Measurements from ENCODE around the gene PTPRT. TPM values are rescaled to one million over a fixed set of nuclear protein-coding genes. Genes with fewer than 3 reads are reported as not detected.

PTPRT gene
- total RNA-seq, 1 donor: not detected

DNA sequence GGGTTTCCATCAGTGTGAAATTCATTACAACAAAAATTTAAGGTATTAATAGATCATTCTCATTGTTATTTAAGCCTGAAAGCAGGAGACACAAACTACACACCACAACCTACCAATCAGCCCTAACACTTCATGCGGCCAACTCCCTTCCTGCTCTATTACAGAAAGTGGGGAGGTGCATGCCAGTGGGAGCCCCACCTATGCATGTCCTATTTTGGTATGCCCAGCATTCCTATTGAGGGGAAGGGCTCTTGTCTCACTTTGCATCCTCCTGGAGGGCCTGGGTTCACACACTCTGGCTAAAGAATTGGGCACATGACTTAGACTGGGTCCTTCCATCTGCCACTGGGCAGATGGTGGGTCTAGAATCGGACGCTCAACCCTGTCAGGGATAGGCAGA lies 450.0 kb downstream of the PTPRT start:
- no peak overlapping the region for H3K4me3 ChIP-seq (ENCODE audit: low read depth, low read length)
- no peak for DNase-seq (ENCODE audit: low read depth)
- TF ChIP-seq CTCF (IDR thresholded peaks at IDR 0.05; ENCODE audit: insufficient read depth, low read depth, low read length): no peak

DNA sequence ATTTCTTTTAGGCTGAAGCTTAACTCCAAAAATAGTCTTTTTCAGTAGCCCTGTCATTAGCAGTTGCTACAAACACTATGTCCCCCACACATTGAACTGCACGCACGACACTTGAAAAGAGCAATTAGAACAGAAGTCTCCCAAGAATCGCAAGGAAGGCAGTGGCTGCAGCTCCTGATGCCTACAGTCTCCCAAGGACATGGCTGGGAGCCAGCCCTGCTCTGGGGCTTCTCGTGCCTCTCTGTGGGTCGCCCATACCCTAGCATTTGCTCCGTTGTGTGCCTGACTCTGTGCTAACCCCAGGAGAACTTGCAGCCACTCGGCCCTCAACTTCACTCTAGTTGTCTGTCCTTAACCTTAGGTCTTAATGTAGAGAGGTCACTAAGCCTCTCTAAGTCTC lies 454.2 kb downstream of the PTPRT start:
- TF ChIP-seq CTCF (IDR thresholded peaks at IDR 0.05; ENCODE audit: insufficient read depth, low read depth, low read length): no peak
- no peak for DNase-seq (ENCODE audit: low read depth)
- H3K4me3 ChIP-seq (ENCODE audit: low read depth, low read length): no peak overlapping the region

GRCh38 chr20:42734660-42735368 lies 454.9 kb downstream of the PTPRT start:
- DNase-seq (ENCODE audit: low read depth): no peak
- H3K4me3 ChIP-seq (ENCODE audit: low read depth, low read length): no peak overlapping the region
- TF ChIP-seq CTCF (IDR thresholded peaks at IDR 0.05; ENCODE audit: insufficient read depth, low read depth, low read length): no peak

GRCh38 chr20:42721923-42722322 lies 467.8 kb downstream of the PTPRT start:
- no peak overlapping the region for H3K4me3 ChIP-seq (ENCODE audit: low read depth, low read length)
- DNase-seq (ENCODE audit: low read depth): no peak
- no peak for TF ChIP-seq CTCF (IDR thresholded peaks at IDR 0.05; ENCODE audit: insufficient read depth, low read depth, low read length)

DNA sequence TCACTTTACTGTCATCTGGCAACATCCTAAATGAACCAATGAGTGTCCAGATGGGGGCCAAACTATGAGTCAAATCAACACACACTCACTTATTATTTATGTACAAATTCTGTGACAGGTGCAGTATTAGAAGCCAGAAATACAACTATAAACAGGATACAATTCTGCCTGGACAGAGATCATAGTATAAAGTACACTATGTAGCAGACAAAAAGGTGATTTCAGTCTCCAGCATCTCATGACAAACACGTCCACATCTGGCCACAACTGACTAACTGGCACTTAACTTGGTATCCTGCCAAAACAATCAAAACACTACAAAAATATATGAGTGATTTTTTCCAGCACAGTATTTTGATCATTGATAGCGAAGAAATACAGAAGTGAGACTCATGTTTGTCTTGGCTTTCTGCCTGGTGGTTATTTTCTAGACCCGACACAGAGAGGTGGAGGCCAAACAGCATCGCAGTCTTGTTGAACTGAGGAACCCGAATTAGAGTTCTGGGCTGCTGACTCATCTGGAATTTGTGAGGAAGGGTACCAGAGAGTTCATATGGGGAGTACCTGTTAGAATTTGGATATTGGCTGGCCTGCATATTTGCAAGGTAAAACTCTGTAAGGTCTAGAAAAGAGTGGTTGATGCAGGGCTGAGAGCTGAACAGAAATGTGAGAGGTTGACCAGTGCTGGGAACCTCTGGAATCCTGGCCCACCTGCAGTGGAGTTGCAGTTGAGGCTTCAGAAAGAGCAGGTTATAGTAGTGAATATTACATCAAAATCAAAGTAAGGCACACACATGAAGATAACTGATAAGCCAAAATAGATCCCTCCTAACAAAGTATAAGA lies 475.2 kb downstream of the PTPRT start:
- no peak overlapping the region for H3K4me3 ChIP-seq (ENCODE audit: low read depth, low read length)
- no peak for TF ChIP-seq CTCF (IDR thresholded peaks at IDR 0.05; ENCODE audit: insufficient read depth, low read depth, low read length)
- DNase-seq (ENCODE audit: low read depth): no peak

- DNase-seq (ENCODE audit: low read depth): no peak
- no peak overlapping the region for H3K4me3 ChIP-seq (ENCODE audit: low read depth, low read length)
- no peak for TF ChIP-seq CTCF (IDR thresholded peaks at IDR 0.05; ENCODE audit: insufficient read depth, low read depth, low read length)
Measured at GRCh38 chr20:42708266-42708665, 481.4 kb downstream of the PTPRT start.
